Caki2 (cell line): Measurements from ENCODE around the gene DMXL1. TPM values are rescaled to one million over a fixed set of nuclear protein-coding genes. Genes with fewer than 3 reads are reported as not detected.
"Not testable (repeated sequence)": the region's sequence is repeated elsewhere in the genome, so short reads cannot be mapped to it uniquely, and the experiment has no call there.

Experiments used
- DNase-seq: peaks from one replicate; pipeline ENCODE4 v3.0.0-alpha.2; 2015; ENCODE audit warnings: low read depth
- in situ Hi-C: cut with HindIII; loops from 2 replicates; pipeline ENCODE4 v1.10.0; 2016; ENCODE audit warnings: low sequenced_read_pairs, low pct_unique_long_range_greater_than_20kb, mixed read lengths
- total RNA-seq: library from RNA; depleted of rRNA; stranded (reverse); fragments of >200 nt; shearing (Covaris generic); gene quantifications from 2 replicates; pipeline ENCODE4 v1.2.3, GENCODE V29; 2014; ENCODE audit warnings: low replicate concordance

The DMXL1 gene
- total RNA-seq, 1 experiment from 2014 or later, result 15.7 TPM

DNA sequence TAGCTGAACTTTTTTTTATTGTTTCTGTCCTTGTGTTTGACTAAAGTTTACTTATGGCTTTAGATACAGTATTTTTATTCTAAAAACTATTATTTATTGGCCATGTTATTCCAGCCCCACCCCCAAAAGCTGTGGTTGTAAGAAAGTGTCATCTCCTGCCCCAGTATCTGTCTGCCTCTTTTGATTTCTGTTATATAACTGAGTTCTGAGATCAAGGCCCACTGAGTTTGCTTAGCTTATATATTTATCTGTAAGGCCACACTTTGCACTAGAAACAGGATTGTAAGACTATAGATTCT, 168.2 kb downstream of the DMXL1 start:
- no peak for DNase-seq

DNA sequence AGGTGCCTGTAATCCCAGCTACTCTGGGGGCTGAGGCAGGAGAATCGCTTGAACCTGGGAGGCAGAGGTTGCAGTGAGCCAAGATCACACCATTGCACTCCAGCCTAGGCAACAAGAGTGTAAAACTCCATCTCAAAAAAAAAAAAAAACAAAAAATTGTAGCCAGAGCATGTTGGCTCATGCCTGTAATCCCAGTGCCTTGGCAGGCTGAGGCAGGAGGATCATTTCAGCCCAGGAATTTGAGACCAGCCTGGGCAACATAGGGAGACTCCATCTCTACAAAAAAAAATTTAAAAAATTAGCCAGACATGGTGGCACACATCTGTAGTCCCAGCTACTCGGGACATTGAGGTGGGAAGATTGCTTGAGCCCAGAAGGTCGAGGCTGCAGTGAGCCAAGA, 168.9 kb downstream of the DMXL1 start:
- DNase-seq, in situ Hi-C loops: not testable (repeated sequence)

More for the DNA sequence above, 168.2 kb downstream of the DMXL1 start:
- in situ Hi-C loops, result no loop called here

DNA sequence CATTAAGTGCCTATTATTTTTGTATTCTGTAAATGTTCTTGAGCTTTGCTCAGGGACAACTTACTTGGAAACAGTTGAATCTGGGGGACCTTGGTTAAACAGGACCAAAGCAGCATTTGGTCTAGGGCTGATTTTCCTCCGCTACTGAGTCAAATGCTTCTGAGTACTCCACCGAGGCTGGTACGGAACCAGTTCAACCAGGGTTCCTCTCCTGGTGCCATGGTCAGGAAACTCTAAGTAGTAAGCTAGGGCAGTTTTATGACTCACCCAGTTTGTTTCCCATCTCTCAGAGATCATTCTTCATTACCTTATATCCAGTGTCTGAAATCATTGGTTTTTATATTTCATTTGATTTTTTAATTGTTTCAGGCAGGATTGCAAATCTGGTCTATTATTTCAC, 173.0 kb downstream of the DMXL1 start:
- no peak for DNase-seq
- in situ Hi-C loops, result no loop called here

DNA sequence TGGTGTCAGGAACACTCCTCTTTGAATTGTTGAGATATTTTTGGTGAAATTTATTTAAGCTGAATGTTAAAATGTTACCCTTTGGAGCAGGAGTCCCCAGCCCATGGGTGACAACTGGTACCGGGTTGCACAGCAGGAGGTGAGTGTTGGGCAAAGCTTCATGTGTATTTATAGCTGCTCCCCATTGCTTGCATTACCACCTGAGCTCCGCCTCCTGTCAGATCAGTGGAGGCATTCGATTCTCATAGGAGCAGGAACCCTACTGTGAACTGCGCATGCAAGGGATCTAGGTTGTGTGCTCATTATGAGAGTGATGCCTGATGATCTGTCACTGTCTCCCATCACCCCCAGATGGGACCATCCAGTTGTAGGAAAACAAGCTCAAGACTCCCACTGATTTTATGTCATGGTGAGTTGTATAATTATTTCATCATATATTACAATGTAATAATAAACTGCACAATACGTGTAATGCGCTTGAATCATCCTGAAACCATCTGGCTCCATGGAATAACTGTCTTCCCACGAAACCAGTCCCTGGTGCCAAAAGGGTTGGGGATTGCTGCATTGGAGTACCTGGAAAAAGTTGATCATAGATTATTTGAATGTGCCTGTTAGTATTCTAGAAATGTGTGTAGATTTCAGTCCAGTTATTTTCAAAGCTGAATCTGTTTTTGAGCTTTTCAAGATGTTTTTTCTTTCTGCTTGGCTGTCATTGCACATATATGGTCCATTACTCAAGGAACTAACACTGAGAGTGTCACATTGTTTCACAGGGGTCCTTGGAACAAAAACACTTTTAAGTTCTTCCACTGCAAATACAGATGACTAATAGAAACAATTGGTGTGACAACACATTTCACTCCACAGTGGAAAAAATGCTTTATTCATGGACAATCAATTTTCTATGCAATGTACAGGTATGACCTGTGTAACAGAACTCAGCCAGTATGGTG, 180.3 kb downstream of the DMXL1 start:
- in situ Hi-C loops, result no loop called here
- DNase-seq, result no peak

DNA sequence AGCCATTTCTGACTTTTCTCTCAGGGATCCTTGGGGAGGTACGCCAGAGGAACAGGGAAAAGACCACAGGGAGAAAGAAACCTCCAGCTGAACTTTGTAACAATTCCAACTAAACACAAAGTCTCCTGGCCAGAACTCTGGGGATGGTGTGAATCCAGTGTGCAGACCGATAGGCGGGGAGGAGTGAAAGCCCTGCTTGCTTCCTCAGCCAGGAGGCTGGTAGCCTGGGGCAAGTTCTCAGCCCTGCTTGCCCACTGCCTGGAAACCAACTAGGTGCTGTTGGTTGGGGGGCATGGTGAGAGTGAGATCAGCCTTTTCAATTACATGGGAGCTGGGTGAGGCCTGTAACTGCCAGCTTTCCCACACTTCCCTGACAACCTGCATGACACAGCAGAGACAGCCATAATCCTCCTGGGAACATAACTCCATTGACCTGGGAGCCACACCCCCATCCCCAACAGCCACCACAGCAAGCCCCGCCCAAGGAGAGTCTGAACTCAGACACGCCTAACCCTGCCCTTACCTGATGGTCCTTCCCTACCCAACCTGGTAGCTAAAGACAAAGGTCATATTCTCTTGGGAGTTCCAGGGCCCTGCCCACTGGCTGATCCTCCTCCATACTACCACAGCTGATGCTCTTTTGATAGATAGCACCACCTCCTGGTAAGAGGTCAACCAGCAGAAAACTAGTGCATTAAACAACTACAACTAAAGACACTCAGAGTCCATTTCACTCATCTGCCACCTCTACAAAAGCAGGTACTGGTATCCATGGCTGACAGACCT, 184.9 kb downstream of the DMXL1 start:
- in situ Hi-C loops, result no loop called here
- DNase-seq, result peak; percentile 25

DNA sequence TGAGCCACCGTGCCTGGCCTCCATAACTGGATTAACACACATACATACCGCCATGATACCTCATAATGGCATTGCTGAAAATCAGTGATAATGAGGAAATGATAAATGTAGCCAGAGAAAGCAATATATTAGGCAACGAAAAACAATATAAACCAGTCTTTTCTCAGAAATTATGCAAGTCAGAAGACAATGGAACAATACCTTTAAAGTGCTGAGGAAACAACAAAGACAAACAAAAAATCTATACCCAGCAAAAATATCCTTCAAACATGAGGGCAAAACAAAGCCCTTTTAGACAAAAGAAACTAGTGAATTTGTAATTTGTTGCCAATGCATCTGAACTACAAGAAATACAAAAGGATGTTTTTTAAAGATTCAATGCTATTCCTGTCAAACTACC, 186.7 kb downstream of the DMXL1 start:
- in situ Hi-C loops, result no loop called here
- no peak for DNase-seq

DNA sequence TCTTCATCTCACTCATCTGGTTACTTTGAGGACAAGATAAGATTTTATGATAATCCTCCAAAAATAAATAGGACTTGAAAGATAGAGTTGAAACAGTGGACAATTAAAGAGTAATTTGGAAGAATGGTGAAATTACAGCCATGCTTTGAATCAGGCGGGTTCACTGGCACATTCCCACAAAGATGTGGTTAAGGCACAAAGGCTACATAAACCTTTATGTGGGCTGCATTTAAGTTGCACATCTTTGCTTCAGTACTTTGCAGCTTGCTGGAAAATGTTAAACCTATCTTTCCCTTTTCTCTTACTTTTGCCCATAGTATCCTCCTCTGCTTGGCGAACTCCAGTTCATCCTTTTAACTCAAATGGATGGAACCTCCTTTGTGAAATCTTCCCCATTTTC, 192.8 kb downstream of the DMXL1 start:
- DNase-seq, result no peak
- in situ Hi-C loops, result no loop called here

DNA sequence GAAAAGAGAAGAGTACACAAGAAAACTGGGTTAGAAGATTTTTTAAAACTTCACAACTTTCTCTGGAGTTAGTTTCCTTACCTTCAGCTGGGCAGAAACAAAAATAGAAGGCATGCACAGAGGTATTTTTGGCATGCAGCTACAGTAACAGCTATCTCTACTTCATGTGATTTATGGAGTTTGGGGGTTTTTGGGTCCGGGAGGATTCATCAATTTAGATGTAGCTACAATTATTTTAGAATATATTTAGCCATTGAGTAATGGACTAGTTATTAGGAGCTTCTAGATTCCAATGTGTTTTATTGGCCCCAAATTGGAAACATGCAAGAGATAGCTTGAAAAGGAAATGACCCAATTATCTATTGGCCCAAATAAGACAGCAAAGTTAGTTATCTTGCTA, 193.3 kb downstream of the DMXL1 start:
- in situ Hi-C loops, result no loop called here
- no peak for DNase-seq

DNA sequence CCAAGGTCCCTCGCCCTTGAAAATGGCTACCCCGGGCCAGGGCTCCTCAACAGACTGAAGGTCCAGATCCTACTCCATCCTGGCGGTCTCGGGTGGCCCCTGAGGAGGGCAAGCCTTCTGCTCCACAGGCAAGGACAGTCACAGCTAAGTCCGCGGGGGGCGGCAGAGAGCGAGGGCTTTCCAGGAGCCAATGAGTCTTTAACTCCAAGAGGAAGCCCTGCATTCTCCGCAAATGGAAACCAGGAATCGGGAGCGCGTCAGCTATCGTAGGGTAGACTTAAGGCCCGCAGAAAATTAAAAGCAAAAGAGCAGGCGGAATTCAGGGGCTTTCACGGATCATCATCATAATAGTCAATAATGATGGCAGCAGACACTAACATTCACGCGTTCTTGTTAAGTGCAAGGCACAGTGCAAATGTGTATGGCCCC, 197.1 kb downstream of the DMXL1 start:
- peak; percentile 82 for DNase-seq
- in situ Hi-C loops, result no loop called here

DNA sequence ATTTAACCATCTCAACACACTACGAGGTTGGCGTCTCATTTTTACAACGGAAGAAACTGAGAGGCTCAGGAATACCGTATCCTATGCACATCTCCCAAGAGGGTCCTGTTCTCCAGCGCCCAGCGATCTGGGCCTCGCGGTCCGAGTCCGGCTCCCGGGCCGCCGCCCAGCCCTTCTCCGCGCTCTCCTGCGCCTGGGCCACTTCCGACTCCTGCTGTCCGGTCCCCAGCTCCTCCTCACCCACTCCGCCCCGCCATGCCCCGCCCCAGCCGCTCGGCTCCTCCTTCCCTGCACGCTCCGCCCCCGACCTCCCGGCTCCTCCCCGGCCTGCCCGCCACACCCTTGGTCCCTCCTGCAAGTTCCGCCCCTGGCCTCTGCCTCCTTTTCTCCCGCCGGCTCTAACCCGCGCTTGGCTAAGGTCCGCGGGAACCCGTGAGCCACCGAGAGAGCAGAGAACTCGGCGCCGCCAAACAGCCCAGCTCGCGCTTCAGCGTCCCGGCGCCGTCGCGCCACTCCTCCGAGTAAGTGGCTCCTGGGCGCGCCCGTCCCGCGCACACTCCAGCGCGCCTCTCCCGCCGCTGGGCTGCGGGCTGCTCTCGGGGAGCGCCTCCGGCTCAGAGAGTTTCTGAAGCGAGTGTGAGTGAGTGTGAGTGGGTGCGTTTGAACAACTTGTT, 197.6 kb downstream of the DMXL1 start:
- DNase-seq, result peak; percentile 90
- in situ Hi-C loops, result no loop called here

DNA sequence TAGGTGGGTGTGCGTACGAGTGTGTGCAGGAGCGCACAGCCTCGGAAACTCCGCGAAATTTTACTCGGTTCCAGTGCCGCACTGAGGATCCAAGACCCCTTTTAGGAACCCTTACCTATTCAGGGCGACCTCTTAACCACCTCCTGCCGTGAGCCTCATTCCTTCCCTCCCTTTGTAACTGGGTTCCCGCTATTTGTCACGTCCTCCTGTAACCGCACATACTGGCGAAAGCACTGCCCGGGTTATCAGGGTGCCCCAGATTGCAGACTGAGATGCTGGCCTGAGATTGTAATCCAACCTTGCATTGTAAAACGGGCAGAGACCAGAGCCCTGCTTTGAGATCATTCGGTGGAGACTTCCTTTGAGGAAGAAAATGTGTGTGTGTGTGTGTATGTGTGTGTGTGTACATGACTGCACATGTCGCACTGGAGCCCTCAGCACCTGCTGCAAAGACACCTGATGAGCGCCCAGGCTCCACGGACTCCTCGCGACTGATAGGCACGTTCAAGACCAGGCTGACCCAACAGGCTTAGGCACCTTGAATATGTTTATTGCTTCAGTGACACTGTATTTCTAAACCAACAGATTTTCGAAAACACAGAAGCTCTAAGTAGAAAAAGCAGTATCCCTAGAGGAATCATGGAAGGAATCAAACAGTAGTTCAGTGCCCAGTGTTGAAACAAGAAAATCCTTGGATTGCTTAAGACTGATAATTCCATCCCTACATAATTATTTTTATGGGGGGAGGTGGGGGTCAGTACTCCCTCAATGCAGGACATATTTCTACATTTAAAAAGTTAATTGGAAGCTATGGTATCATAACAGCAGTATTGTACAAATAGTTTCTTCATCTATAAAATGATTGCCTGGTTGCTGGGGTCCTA, 198.4 kb downstream of the DMXL1 start:
- in situ Hi-C loops, result no loop called here
- DNase-seq, result peak; percentile 52

DNA sequence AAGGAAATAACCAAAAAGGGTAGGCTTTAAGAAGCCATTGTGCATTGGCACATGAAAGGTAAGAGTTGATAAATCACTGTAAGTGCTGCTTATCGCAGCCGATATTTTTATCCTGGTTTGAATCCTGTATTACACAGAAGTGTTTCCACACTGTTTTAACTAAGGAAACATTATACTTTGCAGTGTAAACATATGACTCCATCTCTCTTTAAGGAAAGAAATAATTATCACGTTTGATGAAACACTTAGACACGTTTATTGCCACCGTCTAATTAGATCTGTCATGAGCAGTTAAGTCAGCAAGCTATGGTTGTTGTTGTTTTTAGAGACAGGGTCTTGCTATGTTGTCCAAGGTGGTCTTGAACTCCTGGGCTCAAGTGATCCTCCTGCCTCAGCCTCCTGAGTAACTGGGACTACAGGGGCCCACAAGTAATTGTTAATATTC, 199.3 kb downstream of the DMXL1 start:
- no peak for DNase-seq
- in situ Hi-C loops, result no loop called here

DNA sequence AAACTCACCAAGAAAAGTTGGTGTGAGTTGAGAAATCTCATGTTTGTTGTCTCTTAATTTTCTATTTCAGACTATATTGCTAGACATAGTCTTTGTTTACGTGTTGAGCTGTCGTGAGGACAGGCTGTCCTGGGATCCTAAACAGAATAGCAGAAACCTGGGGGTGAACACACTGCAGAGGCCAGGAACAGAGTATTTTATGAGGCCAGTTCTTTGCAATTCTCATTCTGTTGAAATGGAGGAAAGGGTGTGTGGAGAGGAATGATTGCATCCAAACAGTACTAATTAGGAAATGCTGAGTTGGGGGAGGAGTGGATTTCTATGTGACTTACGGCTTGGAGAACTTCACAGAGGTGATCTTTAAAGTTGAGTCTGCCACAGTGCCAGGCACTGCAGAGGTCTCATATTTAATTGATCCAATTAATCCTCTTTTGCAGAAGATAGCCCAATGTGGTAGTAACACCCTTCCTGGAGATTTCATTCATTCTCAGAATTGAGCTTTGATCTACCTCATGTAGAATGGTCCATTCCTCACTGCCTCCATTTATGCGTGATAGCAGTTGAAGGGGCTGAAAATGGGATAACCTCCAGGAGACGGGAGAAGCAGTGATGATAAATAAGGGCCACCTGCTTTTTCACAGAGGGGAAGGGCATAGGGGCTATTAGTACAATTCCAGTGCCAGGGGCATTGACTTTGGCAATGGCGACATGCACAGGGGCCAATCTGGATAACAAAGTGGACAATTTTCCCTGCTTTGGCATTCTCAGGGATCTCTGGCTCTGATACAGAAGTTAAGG, 200.3 kb downstream of the DMXL1 start:
- in situ Hi-C loops, result no loop called here
- DNase-seq, result no peak

DNA sequence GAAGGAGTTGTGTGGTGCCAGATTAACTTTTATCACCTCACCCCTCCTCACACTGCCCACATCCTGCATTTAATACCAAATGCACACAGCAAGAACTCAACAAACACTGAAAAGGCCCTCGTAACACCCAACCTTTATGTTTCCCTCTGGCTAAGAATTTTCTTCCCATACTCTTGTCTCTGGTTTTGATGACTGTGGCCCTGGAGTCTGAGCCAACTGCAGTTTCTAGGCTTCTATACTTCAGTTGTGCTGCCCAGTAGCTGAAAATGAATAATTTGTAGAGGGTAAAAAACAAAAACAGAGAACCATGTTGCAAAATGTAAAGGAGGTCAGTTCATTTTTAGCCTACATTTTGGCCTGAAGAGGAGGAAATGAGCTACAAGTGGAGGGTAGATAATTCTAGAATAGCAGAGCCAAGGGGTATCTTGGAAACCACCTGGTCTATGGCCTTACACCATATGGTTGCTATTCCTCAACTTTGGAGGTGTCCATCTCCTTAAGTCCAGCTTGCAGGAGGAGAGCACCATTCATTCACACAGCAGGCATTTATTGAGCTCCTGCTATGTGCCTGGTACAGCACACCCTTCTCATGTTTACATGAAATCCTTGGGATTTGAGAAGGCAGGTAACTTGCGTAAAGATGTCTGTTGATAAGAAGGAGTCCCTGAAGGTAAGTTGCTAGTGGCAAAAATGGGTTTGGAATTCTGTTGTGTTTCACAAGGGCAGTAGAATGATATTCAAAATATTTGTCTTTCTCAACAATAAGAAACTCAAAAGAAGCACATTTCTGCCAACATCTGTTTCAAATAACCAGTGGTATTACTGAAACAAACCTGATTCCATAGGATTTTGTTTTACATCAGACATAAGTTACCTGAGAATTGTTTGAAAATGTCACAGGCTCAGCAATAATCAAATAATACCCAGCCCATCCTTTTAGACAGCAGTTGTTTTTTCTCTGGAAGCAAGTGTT, 201.2 kb downstream of the DMXL1 start:
- DNase-seq, result no peak
- in situ Hi-C loops, result no loop called here

DNA sequence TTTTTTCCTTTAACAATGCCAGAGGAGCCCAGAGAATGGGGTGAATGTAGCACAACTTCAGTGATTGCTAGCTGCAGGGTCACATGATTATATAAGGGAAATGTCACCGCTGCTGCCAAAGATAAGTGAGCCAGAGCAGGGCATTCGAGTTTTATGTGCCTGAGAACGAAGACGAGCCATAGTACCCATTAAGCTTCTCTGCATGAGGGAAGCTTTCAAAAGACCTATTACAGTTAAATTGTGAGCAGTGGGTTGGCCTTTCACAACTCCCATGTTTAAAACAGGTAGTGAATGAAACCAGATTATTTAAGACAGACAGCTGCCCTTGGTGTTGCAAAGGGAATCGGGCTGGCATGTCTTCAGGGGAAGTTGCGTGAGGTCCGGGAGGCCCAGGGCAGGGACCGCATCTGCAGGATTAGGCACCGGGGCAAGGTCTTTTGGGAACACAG, 202.5 kb downstream of the DMXL1 start:
- DNase-seq, result no peak
- in situ Hi-C loops, result no loop called here
